Body of pancreas (tissue), 4 donors: ENCODE measurements around the gene HPS5. TPM values are rescaled to one million over a fixed set of nuclear protein-coding genes. Genes with fewer than 3 reads are reported as not detected.
"Not testable (repeated sequence)": the region's sequence is repeated elsewhere in the genome, so short reads cannot be mapped to it uniquely, and the experiment has no call there.

ENCODE experiments used
- ATAC-seq: fragments of 150-250 bp; one replicate; pipeline ENCODE4 v1.9.1; 2016
- DNase-seq, 4 donors: peaks; one replicate each; pipeline ENCODE4 v3.0.0-alpha.2; 2019
- H3K27ac ChIP-seq, 4 donors: fragments of 200-600 bp; sonication (generic); 1 replicate in 3 of 4; 2 replicates in 1 of 4; pipeline versions ENCODE4 v1.5.1 to v1.6.1; 2016 to 2019; ENCODE audit warnings: mild to moderate bottlenecking in 1 of 4, mixed read lengths in 1 of 4, moderate library complexity in 1 of 4
- H3K27me3 ChIP-seq, 2 donors: fragments of 200-600 bp; sonication (generic); one replicate each; pipeline ENCODE4 v1.6.0; 2016; ENCODE audit warnings: mild to moderate bottlenecking in 1 of 2
- H3K36me3 ChIP-seq, 2 donors: fragments of 200-600 bp; sonication (generic); replicated peaks in 1 of 2; 2 replicates each; pipeline ENCODE4 v1.5.1; 2016; ENCODE audit warnings: low read depth in 2 of 2; ENCODE audit not compliant: insufficient read depth in 1 of 2
- H3K4me1 ChIP-seq: fragments of 200-600 bp; sonication (generic); one replicate; pipeline ENCODE4 v1.6.0; 2016
- H3K4me3 ChIP-seq, 2 donors: fragments of 200-600 bp; sonication (generic); 1 replicate in 1 of 2; 2 replicates in 1 of 2; pipeline ENCODE4 v1.5.1; 2016 to 2019
- H3K9me3 ChIP-seq, 3 donors: fragments of 200-600 bp; sonication (generic); 1 replicate in 2 of 3; 2 replicates in 1 of 3; pipeline ENCODE4 v1.5.1; 2016
- POLR2A ChIP-seq, 3 donors: fragments of 450-650 bp; IDR thresholded peaks; one replicate each; pipeline ENCODE4 v1.6.1; 2016; ENCODE audit warnings: antibody characterized with exemption in 3 of 3, mild to moderate bottlenecking in 2 of 3
- WGBS, 2 donors: methylation state at CpG; one replicate each; pipeline ENCODE4 v1.1.5; 2017; 5-methylcytosine and 5-hydroxymethylcytosine counted together
- intact Hi-C: fragments of 100-400 bp; cut with DNase I; formaldehyde crosslinking; loops from one replicate; pipeline ENCODE4 v1.15.1; 2023
- total RNA-seq, 2 donors: library from RNA; depleted of rRNA; stranded (reverse); fragments of >200 nt; gene quantifications; one replicate each; pipeline ENCODE4 v1.1.0, GENCODE V29; 2016
- TF ChIP-seq, protein P1 (sequence below), 7 experiments: fragments of 450-650 bp in 4 of 7; fragments of 200-600 bp in 3 of 7; sonication (generic) in 3 of 7; IDR thresholded peaks; one replicate each; pipeline ENCODE4 v1.5.1; 2016 to 2019; ENCODE audit warnings: antibody characterized with exemption in 7 of 7

The HPS5 gene
- total RNA-seq, 2 donors from 2014 or later = 8.3 to 47.5 TPM

DNA sequence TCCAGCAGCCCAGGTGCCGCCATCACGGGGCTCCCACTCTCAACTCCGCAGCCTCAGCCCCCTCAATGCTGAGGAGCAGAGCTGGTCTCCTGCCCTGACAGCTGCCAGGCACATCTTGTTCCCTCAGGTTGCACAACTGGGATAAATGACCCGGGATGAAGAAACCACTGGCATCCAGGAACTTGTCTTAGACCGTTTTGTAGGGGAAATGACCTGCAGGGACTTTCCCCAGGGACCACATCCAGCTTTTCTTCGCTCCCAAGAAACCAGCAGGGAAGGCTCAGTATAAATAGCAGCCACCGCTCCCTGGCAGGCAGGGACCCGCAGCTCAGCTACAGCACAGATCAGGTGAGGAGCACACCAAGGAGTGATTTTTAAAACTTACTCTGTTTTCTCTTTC is 56.0 kb downstream of the HPS5 start, which contains the start of gene SAA1:
SAA1 (plus strand) TSS at position 316 of the 400 bp plus-strand sequence. CDS start 624 bp downstream, outside the sequence.
- WGBS, 2 donors = 56 to 70% methylated on average over 7 to 8 of the region's 8 CpGs
- Histone ChIP-seq H3K27ac (no peak within 1 kb of the TSS), H3K27me3 (no peaks in the 10 kb centered on the region), H3K4me3 (no peak within 1 kb of the TSS), H3K36me3 (no peaks in the 10 kb centered on the region), H3K9me3 (no peaks in the 10 kb centered on the region), H3K4me1 (no peaks in the 10 kb centered on the region)
- intact Hi-C loops = no loop called here
- TF ChIP-seq, protein P1, sequence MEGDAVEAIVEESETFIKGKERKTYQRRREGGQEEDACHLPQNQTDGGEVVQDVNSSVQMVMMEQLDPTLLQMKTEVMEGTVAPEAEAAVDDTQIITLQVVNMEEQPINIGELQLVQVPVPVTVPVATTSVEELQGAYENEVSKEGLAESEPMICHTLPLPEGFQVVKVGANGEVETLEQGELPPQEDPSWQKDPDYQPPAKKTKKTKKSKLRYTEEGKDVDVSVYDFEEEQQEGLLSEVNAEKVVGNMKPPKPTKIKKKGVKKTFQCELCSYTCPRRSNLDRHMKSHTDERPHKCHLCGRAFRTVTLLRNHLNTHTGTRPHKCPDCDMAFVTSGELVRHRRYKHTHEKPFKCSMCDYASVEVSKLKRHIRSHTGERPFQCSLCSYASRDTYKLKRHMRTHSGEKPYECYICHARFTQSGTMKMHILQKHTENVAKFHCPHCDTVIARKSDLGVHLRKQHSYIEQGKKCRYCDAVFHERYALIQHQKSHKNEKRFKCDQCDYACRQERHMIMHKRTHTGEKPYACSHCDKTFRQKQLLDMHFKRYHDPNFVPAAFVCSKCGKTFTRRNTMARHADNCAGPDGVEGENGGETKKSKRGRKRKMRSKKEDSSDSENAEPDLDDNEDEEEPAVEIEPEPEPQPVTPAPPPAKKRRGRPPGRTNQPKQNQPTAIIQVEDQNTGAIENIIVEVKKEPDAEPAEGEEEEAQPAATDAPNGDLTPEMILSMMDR (IDR thresholded peaks at IDR 0.05) = no peak
- no peak for TF ChIP-seq POLR2A (IDR thresholded peaks at IDR 0.05)
- ATAC-seq (no peak), DNase-seq (no peak)

GRCh38 chr11:18264677-18265555 is 57.0 kb downstream of the HPS5 start:
- intact Hi-C loops = no loop called here
- Histone ChIP-seq H3K9me3 (no peaks in the 10 kb centered on the region), H3K4me1 (peaks cover under 1% of the 10 kb centered on the region), H3K4me3 (no peak overlapping the region), H3K27ac (no peak overlapping the region), H3K27me3 (no peaks in the 10 kb centered on the region), H3K36me3 (no peaks in the 10 kb centered on the region)
- 53 to 60% methylated on average over 1 of the region's 1 CpG for WGBS, 2 donors
- TF ChIP-seq POLR2A (IDR thresholded peaks at IDR 0.05) = no peak
- TF ChIP-seq, protein P1 (IDR thresholded peaks at IDR 0.05) = no peak
- no peak for ATAC-seq
- no peak for DNase-seq

GRCh38 chr11:18264035-18264434 is 57.9 kb downstream of the HPS5 start:
- H3K4me3 ChIP-seq = no peak overlapping the region
- H3K4me1 ChIP-seq = peaks cover 8% of the 10 kb centered on the region
- no peak for ATAC-seq
- H3K36me3 ChIP-seq = no peaks in the 10 kb centered on the region
- intact Hi-C loops = no loop called here
- DNase-seq = no peak
- no peaks in the 10 kb centered on the region for H3K27me3 ChIP-seq
- no peaks in the 10 kb centered on the region for H3K9me3 ChIP-seq
- 52 to 61% methylated on average over 4 of the region's 4 CpGs for WGBS, 2 donors
- H3K27ac ChIP-seq = no peak overlapping the region
- TF ChIP-seq, protein P1 (IDR thresholded peaks at IDR 0.05) = no peak
- no peak for TF ChIP-seq POLR2A (IDR thresholded peaks at IDR 0.05)

GRCh38 chr11:18262681-18263350 is 59.1 kb downstream of the HPS5 start:
- peaks cover 11% of the 10 kb centered on the region for H3K4me1 ChIP-seq
- ATAC-seq, H3K4me3 ChIP-seq, H3K27me3 ChIP-seq, DNase-seq, H3K27ac ChIP-seq, H3K36me3 ChIP-seq, H3K9me3 ChIP-seq, intact Hi-C loops: not testable (repeated sequence)
- WGBS, 2 donors = 57 to 64% methylated on average over 8 of the region's 8 CpGs

GRCh38 chr11:18261721-18262120 is 60.2 kb downstream of the HPS5 start:
- intact Hi-C loops = no loop called here
- Histone ChIP-seq H3K27me3 (no peaks in the 10 kb centered on the region), H3K4me1 (peaks cover 11% of the 10 kb centered on the region), H3K4me3 (no peak overlapping the region), H3K27ac (no peak overlapping the region), H3K9me3 (no peaks in the 10 kb centered on the region), H3K36me3 (no peaks in the 10 kb centered on the region)
- no peak for DNase-seq
- ATAC-seq = no peak
- TF ChIP-seq POLR2A (IDR thresholded peaks at IDR 0.05) = no peak
- TF ChIP-seq, protein P1 (IDR thresholded peaks at IDR 0.05) = no peak
- WGBS, 2 donors = 92% methylated on average over 14 of the region's 14 CpGs
